ENCODE results near the gene KCNMA1.

The KCNMA1 gene

DNA sequence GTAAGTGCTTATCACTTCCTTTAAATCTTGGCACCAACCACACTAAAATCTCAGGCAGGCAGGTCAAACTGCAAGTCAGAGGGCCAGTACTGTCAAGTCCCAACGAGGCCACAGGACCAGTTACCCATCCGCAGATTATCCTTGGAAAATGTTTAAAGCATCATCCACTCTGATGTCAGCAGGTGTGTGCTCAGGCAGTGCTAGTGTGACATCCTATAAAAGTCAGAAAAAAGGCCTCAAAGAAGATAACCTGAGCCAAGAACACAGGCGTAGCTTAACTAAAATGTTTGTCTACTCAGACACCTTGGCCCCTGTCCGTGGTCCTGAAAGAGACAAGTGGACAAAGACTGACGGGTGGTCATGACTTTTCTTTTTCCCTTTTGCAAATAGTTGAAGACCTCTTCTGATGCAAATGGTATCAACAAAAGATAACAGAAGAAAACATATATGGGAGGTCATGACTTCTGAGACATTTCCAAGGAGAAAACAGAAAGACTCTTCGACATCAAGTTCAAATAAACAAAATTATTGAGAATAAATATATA, 309.3 kb downstream of the KCNMA1 start:
- DNase-seq (ENCODE audit: low read depth): no peak

DNA sequence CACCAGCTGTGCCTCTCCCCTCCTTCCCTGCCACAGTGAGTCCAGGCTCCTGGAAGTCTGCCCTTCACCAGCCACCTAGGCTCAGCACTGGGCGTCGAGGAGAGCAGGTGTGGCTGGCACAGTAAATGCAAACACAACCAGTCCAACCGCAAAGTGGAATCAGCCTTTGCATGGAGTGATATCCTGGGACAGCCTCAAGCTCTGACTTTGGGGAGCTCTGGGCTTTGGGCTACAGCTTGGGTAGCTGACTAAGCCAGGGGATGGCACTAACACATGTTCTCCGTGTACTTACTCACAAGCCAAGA, 312.4 kb downstream of the KCNMA1 start:
- no peak for DNase-seq (ENCODE audit: low read depth)

DNA sequence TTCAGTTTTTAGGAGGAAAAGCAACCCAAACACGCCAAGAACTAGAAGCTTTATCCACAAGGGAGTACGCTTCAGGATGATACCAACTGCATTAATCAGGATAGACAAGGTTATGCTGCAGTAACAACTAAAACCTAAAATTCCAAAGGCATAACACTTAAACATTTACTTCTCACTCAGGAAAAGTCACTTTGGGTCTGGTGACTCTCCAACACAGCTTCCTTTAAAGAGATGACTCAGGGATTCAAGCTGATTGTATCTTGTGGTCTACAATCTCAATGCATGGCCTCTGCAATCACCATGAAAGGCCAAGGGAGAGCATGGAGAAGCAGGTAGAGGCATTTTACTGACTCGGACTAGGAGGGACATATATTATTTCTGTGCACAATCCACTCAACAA, 315.8 kb downstream of the KCNMA1 start:
- DNase-seq (ENCODE audit: low read depth): no peak

DNA sequence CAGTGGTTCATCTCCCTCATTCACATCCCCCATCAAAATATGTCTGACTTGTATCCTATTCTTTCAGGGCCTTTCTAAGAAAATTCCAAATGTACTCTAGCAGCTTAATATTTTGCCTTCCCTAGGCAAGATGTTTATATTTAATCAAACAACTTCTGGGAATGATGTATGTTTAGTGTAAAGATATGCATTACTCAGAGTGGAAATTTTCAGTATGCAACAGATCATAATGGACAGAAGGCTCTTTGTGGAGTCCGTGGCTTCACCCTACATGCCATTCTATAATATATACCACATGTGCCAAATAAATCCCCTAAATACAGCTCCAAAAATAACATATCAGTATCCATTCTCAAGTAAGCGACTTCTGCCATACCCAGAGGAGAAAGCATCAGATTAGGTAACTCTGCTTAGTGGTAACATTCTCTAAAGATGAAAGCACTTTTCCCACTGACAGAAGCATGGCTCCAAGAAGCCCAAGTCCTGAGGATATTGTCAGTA, 316.6 kb downstream of the KCNMA1 start:
- no peak for DNase-seq (ENCODE audit: low read depth)

DNA sequence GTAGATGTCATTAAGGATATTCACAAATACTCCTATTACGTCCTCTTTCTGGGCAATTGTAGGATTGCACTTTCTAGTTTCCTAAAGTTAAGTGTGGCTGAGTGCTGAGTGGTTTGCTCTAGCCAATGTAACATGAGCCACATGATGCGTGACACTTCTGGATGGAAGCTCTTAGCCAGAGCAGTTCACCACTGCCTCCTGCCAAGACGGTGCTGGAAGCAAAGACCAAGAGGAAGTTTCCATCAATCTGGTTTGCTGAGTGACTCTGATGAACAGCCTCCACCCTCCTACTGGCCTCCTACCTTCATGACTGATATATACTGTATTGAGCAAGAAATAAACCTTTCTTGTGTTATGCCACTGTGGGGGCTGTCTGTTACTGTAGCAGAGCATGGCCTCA, 318.1 kb downstream of the KCNMA1 start:
- DNase-seq (ENCODE audit: low read depth): no peak

DNA sequence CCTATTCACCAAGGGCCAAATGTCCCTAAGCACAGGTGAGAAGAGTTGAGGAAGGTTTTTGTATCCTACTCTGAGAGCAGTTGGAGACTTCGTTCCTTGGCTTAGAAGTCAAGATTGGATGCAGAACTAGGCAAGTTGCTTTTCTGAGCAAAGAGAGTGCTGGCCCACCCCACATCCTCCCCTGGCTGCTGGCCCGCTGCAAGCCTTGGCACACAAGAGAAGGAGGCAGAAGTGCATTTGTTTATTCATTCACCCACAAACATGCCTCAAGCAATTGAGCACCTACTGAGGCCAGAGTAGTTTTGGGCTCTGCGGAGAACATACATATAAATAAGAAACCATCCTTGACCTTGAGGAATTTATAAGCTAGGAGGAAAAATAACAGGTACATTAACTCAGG, 318.9 kb downstream of the KCNMA1 start:
- DNase-seq (ENCODE audit: low read depth): no peak

DNA sequence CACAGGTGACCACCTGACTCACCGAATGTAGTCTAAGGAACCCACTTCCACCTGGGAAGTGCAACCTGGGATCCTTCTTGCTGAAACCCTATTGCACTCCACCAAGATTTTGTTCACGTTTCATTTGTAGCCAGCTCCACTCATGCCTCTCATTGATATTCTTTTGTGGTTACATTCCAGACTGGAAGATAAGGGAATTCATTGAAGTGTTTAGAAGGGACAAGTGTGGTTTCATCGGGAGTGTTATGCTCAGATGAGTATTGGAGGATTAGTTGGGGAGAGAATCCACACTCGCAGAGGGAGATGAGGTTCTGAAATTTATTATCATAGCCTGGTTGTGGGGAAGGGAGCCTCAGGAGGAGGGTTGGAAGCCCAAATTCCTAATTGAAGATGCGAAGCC, 320.4 kb downstream of the KCNMA1 start:
- DNase-seq (ENCODE audit: low read depth): no peak

DNA sequence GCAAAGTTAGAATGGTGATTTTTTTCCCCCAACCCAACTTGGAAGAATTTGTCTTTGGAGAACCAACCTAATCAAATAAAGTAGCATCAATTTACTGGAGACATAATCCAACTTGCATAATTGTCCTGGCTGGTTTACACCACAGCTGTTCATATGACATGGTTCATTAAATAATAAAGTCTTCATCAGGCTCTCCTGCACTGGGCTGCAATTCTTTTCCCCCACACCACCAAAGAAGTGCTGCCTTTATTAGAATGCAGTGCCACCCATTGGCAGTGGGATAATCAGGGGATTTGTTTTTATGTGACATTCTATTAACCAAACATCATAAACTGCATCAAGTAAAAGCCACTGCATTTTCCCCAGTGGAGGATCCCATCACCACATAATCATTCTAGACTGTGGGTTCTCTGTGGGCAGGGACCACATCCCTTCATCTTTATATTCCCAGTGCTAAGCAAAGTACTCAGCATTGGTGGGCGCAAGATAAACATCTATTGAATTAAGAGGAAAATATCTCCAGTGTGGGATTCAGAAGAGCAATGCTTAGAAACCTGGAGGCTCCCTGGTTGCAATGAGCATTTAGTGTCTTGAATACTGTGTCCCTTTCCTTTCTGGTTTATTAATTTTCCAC, 322.0 kb downstream of the KCNMA1 start:
- DNase-seq (ENCODE audit: low read depth): no peak

DNA sequence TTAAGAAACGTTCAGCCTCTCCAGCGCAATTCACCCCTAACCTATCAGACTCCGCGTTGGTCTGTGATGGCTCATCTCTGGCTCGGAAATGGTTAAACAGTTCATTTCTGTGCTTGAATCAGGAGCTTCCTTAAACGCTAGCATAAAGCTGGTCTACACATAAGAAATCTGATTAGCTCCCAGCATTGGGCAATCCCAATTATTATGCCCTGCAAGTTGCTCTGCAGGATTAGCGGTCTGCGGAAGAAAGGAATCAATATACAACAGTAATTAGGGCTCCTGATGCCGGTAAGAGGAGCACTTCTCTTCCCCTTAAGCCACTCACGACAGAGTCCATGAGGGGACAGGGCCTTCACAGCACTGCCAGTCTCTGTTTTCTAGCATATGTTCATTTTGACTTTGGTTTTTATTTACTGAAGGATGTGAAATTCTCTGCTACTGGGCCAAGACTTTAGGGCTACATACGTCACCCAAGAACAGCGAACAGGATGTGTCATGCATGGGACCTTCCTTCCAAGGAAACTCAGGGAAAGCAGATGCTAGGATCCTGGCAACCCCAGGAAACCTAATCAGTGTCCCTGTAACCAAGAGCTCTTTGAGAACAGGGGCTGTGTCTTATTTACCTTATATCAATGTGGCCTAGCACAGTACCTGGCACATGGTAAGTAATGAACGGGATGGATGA, 324.4 kb downstream of the KCNMA1 start:
- no peak for DNase-seq (ENCODE audit: low read depth)

DNA sequence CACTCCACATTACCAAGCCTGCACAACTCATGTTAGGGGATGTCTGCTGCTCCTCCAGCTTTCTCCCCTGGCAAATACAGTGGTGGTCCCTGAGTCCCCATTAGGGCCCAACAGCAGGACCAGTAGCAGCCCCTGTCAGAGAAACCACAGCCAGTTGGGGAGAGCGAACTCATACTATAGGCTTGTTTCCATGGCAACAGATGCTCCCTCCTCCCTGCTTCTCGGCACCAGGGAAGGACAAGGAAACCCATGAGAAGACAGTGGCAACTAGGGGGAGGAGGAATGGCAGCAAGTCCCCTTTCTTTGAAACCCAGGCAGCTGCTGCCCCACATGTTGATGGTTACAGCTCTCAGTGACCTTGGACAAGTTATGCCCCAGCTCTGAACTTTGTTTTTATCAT, 326.4 kb downstream of the KCNMA1 start:
- no peak for DNase-seq (ENCODE audit: low read depth)

DNA sequence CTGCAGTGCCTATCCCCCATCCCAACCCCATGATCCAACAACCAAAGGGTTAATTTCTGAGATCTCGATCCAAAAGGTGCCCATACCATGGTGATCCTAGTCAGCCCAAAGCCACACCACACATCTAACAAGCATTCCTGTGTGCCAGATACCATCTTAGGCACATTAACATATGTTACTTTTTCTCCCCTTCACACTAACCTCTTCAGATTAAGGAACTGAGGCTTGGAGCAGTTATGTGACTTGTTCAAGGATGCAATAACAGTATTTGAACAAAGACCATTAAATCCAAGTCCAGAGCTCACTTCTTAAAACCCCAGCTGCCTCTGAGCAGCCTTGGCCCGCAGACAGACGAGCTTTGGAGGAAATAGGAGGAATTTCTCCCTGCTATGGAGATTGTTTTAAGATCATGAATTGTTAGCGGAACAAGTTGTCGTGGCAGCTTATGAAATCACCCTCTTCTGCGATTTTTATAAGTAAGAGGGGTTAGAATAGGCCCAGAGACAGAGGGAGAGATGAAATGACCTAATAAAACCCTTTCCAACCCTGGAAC, 327.2 kb downstream of the KCNMA1 start:
- DNase-seq (ENCODE audit: low read depth): no peak

DNA sequence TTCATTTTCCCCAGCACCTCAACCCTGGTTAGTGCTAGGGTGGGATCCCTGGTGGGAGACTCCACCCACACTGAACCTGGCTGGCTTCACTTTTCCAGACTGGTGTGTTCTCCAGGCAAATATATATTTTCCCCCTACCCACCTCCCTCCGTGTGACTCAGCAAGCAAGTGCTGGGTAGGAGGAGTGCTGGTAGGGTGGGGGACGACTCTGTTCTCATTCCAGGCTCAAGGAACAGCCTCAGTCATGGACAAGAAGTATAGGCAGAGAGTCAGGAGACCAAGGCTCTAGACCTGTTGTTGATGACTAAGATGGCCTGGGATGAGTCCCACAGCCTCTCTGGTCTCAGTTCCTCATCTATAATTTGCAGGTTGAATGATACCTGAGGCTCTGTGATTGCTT, 328.1 kb downstream of the KCNMA1 start:
- DNase-seq (ENCODE audit: low read depth): no peak

DNA sequence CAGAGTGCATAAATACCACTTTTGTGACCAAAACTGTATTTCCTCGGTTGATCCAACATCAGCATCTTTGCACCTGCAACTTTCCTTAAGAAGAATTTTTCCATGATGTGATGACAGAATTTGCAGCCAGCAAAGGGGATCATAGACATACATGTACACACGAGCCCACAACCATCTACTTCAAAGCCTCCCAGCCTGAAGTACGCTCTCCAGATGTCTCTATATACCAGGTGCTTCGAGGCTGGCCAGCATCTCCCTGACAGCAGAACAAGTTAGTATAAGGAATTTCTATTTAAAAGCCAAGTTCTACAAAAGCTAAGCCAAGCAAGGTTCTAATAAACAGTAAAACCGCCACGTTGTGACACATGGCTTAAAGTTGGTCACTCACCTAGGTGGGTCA, 328.5 kb downstream of the KCNMA1 start:
- DNase-seq (ENCODE audit: low read depth): no peak

DNA sequence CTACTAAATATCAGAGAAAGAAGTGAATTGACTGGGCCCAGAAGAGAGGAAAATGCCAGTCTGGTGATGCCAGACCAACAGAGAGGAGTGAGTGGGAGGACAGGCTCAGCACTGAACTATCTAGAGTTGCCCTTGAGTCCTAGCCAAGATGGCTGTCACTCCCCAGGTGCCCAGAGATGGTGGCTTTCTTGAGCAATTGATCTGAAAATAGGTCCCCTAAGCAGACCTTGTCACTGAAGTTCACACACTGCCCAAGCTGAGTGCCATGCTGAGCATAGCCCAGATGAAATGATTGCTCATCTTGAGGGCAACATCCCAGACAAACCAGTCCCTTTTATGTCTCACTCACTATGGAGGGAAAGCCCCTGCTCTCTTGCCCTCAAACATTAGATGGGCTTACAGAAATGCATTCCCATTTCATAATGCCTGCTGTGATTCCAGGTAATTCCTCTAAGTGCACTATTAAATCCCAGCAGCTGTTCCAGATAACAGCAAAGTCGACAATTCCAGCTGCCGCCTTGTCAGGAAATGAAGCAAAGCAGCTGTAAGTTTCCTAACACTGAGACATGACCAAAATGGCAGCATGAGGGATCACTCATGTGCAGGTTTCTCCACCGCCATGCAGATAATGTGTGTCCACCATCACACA, 329.4 kb downstream of the KCNMA1 start:
- no peak for DNase-seq (ENCODE audit: low read depth)

DNA sequence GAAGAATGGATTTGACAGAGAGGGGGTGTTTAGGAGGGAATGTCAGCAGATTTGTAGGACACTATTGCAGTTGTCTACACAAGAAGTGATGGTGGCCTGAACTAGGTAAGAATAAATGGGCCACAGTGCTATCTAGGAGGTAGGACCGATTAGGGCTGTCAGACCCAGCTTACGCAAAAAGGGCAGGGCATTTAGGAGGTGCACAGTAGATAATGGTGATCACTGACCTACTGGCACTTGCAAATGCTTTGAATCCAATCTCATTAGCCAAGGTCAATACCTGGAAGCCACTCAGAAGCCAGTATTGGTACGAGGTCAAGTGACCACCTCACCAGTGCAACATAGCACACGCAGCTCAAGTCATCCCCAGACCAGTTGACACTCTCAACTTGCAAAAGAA, 330.9 kb downstream of the KCNMA1 start:
- no peak for DNase-seq (ENCODE audit: low read depth)

DNA sequence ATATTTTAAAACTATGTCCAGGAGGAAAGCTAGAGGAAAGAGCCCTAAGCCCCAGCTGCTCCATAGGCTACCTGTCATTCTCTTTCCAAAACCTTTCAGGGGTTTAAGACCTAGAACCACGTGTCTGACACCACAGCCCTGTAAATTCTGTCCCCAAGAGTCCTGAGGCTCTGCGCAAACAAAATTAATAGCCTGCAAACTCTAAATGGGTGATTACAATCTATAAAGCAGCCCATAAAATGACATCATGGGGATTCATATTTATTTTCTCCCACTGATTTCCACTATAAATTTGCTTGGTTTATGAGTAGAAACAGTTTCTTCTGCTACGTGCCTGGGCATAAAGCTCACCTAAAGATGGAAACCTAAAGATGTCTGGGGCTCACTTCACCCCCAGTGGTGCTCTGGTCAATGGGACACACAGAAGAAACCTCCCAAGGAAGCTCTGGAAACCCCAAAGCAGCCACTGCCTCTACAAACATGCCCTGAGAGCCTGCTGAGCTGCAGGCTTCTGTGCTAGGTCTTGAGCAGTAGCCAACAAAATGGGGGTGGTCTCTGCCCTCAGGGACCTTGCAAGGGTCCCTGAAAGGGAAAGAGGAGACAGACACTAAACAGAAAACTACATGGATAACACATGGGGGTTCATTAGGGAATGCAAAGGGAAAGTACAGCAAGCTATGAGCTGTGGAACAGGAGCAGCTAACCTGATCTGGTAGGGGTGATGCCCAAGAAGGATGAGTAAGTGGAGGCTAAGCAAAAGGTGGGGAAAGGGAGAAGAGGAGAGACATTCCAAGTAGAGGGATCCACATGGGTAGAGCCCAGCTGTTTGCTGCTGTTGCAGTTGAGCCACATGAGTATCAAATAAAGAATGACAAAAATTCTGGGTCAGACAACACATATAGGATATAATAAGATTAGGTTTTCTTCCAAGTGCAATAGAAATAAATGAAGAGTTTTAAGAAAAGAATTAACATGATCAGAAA, 331.7 kb downstream of the KCNMA1 start:
- DNase-seq (ENCODE audit: low read depth): no peak

DNA sequence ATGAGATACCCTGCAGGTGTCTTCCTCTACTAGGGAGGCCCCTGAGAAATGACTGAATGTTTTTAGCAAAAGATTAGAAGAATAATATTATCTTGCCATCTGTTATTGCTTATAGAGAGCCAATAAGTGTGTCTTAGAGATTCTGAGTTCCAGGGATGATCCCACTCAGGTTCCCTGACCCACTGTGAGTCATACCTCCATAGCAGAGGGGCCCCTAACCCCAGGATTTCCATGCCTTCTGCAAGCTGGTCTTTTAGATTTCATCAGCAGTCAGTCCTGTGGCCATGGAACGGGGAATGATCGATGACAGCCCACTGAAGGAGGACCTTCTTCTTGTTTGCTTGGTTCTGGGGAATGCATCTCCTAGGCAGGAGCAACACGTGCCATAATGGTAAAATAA, 333.4 kb downstream of the KCNMA1 start:
- no peak for DNase-seq (ENCODE audit: low read depth)

DNA sequence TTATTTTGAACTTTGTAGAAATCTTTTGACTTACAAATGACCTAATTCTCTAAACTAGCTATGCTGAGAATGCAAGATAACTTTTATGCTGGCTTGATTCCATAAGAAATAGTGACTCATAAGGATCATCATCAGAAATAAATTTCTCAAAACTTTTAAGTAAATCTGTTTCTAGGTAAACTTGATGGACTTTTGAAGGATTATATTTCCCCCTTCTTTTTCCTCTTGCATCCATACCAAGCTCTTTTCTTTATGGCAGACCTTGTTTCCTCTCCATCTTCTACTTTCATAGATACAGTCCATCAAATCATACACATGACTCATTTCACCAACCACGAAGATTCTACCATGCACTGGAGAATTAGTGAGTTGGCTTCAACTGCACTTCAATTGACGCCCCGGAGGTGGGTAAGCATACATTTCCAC, 336.3 kb downstream of the KCNMA1 start:
- no peak for DNase-seq (ENCODE audit: low read depth)

DNA sequence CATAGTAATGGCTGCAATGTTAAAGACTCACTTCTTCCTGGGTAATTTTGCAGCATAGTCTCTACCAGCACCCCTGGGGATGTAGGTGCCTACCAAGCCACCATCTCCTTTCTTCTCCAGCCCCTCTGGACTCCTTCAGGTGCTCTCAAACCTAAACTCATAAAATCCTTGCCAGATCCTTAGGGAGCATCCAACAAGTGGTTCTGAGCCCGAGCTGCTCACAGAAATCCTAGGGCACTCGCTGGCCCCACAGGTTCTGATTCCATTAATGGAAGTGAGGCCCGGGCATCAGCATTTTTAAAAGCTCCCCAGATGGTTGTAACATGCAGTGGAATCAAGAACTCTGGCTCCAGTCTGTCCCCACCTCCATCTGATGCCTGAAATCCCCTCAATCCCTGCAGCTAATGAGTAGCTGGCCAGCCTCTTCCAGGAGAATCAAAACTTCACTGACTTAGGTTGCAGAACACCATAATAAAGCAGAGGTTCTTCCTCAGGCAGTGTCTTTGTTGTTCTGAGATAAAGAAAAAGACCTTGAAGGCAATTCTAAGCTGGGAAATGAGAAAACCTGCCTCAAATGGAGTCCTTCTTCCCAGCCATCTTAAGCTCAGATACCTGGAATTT, 336.8 kb downstream of the KCNMA1 start:
- DNase-seq (ENCODE audit: low read depth): no peak

DNA sequence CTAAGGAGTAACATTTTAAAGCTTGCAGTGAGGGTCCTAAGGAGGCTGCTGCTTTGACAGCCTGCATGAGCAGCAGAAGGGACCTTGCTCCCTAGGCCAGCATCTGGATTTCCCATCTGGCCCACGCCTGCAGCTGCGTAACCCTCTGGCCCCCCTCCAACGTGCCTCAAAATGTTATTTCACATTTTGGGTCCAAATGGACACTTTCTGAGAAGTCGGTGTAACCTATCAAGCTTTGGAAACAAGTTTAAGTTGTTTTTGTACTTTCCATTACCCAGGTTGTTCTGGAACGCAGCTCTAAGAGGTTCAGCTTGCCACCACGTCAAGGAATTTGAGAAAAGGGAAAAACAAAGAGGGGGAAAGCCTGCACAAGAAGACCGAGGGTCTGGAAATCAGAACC, 338.3 kb downstream of the KCNMA1 start:
- DNase-seq (ENCODE audit: low read depth): no peak

DNA sequence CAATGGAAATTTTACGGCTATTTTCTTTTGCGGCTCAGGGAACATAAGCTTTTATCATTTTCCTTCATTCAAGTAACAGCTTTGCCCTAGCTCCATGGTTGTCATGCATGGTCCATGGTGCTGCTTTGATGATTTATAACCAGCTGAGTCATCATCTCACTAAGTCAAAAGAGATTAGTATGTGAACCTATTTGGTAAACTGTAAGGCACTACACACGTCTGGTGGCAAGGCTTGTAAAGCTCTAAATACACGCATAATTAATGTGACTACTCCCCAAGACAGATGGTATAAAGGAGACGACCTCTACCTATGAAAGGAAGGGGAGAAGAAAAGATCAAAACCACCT, 340.2 kb downstream of the KCNMA1 start:
- DNase-seq (ENCODE audit: low read depth): no peak
